GM21723 (cell line): ENCODE results near the gene RNU1-2.
"Not testable (repeated sequence)": the region's sequence is repeated elsewhere in the genome, so short reads cannot be mapped to it uniquely, and the experiment has no call there.

Experiments
- ATAC-seq: cut with Tn5 transposase; IDR thresholded peaks from one replicate; pipeline ENCODE4 v1.9.1; 2021; ENCODE audit warnings: mild to moderate bottlenecking, moderate library complexity; ENCODE audit not compliant: unreplicated experiment

The RNU1-2 gene

DNA sequence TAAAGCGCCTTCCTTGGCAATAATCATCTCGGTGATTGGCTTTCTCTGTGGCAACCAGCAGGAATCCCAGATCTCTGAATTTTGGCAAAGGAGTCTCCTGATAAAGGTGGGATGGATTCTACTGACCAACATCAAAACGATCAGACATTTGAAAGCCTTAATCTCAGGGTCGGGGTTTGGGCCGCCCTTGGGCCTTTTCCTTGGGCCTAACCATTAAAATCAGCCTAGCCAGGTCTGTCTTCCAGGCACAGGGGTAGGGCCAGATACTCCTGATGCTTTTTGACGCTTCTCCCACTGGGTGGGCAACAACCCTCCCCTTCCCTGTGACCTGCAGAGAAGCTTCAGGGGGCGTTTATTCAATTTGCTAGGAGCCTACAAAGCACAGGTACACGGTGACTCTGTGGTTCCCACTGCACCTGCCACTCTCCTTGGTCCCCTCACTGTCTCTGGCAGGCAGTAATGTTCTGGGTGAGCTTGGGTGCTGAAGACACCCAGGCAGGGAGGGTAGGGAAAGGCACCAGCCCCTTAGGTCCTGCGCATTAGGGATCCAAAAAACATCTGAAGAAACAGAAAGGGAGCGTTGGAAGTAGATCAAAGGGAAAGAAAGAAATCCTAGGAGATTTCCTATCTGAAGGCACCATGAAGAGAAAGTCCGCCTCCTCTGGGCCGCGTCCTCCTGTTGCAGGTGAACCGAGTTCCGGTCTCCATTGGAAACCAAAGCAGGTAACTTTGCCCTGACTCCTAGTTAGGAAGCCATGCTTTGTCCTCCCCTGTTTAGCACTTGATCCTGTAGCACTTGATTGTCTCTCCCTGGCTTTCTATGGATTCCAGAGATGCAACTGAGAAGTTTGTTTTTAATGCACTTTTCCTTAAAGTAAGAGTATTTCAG, 12.3 kb downstream of the RNU1-2 start:
- no peak for ATAC-seq

GRCh38 chr1:16911851-16912721, 16.3 kb downstream of the RNU1-2 start:
- not testable (repeated sequence) for ATAC-seq

DNA sequence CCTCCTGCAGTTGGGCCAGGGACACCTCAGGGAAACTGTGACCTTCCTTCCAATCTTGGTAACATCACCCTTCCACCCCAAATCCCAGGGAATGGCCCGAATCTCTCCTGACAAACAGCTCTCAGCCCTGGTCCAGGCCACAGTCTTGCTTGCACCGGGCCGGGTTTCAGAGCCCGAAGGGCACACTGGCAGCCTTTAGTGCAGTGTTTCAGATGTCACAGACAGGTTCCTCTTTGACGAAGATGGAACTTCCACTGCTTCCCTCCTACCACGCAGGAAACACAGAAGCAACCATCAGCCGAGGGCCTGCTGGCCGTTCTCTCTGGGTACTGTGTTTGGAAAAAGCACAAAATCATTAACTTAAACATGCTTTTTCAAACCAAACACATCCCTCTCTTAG, 17.0 kb downstream of the RNU1-2 start:
- not testable (repeated sequence) for ATAC-seq

DNA sequence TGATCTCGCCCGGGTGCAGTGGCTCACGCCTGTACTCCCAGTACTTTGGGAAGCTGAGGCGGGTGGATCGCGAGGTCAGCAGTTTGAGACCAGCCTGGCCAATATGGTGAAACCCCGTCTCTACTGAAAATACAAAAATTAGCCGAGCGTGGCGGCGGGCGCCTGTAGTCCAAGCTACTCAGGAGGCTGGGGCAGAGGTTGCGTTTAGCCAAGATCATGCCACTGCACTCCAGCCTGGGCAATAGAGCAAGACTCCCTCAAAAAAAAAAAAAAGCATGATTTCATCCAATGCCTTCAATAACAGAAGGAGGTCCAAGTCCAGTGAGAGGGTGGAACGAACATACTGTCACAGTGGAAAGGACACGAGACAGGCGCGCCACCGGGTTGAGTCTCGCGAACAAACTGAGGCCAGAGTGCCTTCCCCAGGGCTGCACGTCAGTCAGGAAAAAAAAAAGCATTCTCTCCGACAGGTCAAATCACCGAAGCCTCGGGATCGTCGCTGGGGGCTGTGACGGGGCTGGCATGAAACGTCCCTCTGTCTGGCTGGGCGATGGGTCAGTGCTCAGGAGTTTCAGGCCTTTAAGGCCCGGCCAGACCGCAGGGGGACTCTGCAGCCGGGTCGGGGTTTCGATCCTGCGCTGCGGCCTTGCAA, 17.5 kb downstream of the RNU1-2 start:
- no peak for ATAC-seq

GRCh38 chr1:16913833-16914662, 18.3 kb downstream of the RNU1-2 start:
- ATAC-seq: peak; percentile 85

- ATAC-seq: not testable (repeated sequence)
These were observed 19.3 kb downstream of the RNU1-2 start for GRCh38 chr1:16914928-16915626.

- ATAC-seq: no peak
These were observed 19.8 kb downstream of the RNU1-2 start for GRCh38 chr1:16915627-16915973.

DNA sequence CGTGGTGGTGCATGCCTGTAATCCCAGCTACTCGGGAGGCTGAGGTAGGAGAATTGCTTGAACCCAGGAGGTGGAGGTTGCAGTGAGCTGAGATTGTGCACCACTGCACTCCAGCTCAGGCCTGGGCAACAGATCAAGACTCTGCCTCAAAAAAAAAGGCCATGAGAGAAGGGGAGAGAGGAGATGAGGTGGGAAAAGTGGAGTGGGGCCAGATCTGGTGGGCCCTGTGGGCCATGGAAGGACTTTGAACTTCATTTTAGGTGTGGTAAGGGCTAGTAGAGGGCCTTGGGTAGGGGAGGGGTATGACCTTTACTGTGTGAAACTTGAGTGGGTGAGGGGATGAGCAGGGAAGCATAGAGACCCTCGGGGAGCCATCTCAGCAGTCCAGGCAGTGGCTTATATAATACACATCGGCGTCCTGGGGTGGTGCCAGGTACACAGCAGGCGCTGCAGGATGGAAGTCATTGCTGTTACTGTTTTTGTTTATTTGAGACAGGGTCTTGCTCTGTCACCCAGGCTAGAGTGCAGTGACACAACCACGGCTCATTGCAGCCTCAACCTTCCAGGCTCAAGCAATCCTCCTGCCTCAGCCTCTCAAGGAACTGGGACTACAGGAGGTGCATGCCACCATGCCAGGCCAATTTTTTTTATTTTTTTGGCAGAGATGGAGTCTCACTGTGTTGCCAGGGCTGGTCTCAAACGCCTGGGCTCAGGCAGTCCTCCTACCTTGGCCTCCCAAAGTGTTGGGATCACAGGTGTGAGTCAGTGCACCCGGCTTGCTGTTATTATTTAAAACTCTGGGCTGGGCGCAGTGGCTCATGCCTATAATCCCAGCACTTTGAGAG, 20.5 kb downstream of the RNU1-2 start:
- not testable (repeated sequence) for ATAC-seq

GRCh38 chr1:16918371-16918770, 22.6 kb downstream of the RNU1-2 start:
- no peak for ATAC-seq

- ATAC-seq: not testable (repeated sequence)
These were observed 23.3 kb downstream of the RNU1-2 start for GRCh38 chr1:16918936-16919665.

- no peak for ATAC-seq
These were observed 25.2 kb downstream of the RNU1-2 start for GRCh38 chr1:16920951-16921350.

GRCh38 chr1:16921391-16922185, 25.8 kb downstream of the RNU1-2 start, which contains the start of gene CROCC:
TSS of gene CROCC (plus strand) at chr1:16921931. CDS start at chr1:16922019, 88 bp downstream.
- ATAC-seq: no peak

DNA sequence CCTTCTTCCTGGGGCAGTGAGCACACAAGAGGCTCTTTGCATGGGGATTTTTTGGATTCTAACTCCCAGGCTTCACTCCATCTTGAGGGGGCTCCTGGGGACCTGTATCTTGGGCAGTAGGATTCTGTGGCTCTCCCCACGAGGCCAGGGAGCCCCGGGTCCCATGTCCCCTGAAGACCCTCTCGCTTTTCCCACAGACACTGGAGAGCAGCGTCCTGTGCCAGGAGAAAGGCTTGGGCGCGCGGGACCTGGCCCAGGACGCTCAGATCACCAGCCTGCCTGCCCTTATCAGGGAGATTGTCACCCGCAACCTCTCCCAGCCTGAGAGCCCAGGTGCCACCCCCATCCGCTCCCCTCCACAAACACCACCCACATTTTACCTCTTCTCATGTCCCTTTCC, 26.7 kb downstream of the RNU1-2 start:
- no peak for ATAC-seq

- no peak for ATAC-seq
These were observed 27.2 kb downstream of the RNU1-2 start for GRCh38 chr1:16922885-16923431.

GRCh38 chr1:16924216-16924918, 28.6 kb downstream of the RNU1-2 start:
- no peak for ATAC-seq

GRCh38 chr1:16924919-16925477, 29.2 kb downstream of the RNU1-2 start:
- ATAC-seq: no peak
